Stimulated activated CD8-positive, alpha-beta memory T cell treated with anti-CD3 and anti-CD28 coated beads, Interleukin-2, amount 100 ng/mL, for 48 hours (primary cell): Measurements from ENCODE around the gene KISS1R.
"Not testable (repeated sequence)": the region's sequence is repeated elsewhere in the genome, so short reads cannot be mapped to it uniquely, and the experiment has no call there.

Experiments used
- DNase-seq, 2 donors: peaks; one replicate each; pipeline ENCODE4 v3.0.0-alpha.2; 2020; ENCODE audit warnings: low read depth in 2 of 2

Gene KISS1R

GRCh38 chr19:917323-918151 is at the start of gene KISS1R:
Gene KISS1R (plus strand): TSS chr19:917333. CDS start chr19:917503, 170 bp downstream.
- no peak for DNase-seq

- no peak for DNase-seq
Observed at GRCh38 chr19:867855-868457, 49.2 kb upstream of the KISS1R start.

GRCh38 chr19:868458-869244 is 48.5 kb upstream of the KISS1R start:
- DNase-seq = no peak

- no peak for DNase-seq
Observed at GRCh38 chr19:869245-870177, 47.6 kb upstream of the KISS1R start.

GRCh38 chr19:870314-870713 is 46.8 kb upstream of the KISS1R start:
- no peak for DNase-seq

GRCh38 chr19:870963-871401 is 46.2 kb upstream of the KISS1R start:
- DNase-seq = no peak

GRCh38 chr19:871446-872265 is 45.5 kb upstream of the KISS1R start:
- no peak for DNase-seq

GRCh38 chr19:872266-872951 is 44.7 kb upstream of the KISS1R start:
- DNase-seq = peak; percentile 66 to 83

GRCh38 chr19:873084-873483 is 44.0 kb upstream of the KISS1R start:
- peak; percentile 58 to 59 for DNase-seq

GRCh38 chr19:873561-874041 is 43.5 kb upstream of the KISS1R start:
- DNase-seq = no peak

GRCh38 chr19:875265-875879 is 41.8 kb upstream of the KISS1R start:
- no peak for DNase-seq

GRCh38 chr19:876089-876488 is 41.0 kb upstream of the KISS1R start:
- DNase-seq = no peak

- DNase-seq = no peak
Observed at GRCh38 chr19:876780-877314, 40.3 kb upstream of the KISS1R start.

- DNase-seq = not testable (repeated sequence)
Observed at GRCh38 chr19:877992-878660, 39.0 kb upstream of the KISS1R start.

GRCh38 chr19:878751-879561 is 38.2 kb upstream of the KISS1R start:
- DNase-seq = not testable (repeated sequence)

- DNase-seq = no peak
Observed at GRCh38 chr19:879711-880438, 37.3 kb upstream of the KISS1R start.
